ENCODE data around the gene PDE11A.

DNA sequence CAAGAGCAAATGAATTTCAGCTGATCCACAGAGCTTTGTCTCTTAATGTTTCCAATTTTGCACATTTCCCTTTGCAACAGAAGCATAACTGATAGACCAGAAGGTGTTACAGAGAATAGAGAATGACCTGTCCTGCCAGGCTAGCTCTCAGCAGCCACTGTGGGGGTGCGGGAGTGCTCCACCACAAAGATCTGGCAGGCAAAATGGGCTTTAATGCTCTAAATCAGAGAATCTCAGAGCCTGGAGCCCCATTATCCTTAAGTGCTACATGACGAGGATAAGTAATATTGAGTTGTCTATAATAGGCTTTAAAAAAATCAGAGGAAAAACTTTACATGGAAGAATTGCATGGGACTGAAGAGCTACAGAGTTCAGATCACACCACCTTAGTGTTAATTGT lies 245.7 kb downstream of the PDE11A start:
- TF ChIP-seq POLR2AphosphoS5 (IDR thresholded peaks at IDR 0.05; ENCODE audit: low read depth, low read length) (no peak), POLR2A (IDR thresholded peaks at IDR 0.05; ENCODE audit: low read depth, low read length) (no peak), SPI1 (IDR thresholded peaks at IDR 0.05; ENCODE audit: low read depth, low read length) (no peak), POU2F2 (IDR thresholded peaks at IDR 0.05; ENCODE audit: low read depth, low read length) (no peak)
